ENCODE results near the gene GNAL.
"Not testable (repeated sequence)": the region's sequence is repeated elsewhere in the genome, so short reads cannot be mapped to it uniquely, and the experiment has no call there.

Gene GNAL

GRCh38 chr18:11854554-11854953, 165.5 kb downstream of the GNAL start:
- not testable (repeated sequence) for DNase-seq

GRCh38 chr18:11857177-11857887, 168.3 kb downstream of the GNAL start:
- DNase-seq: no peak

DNA sequence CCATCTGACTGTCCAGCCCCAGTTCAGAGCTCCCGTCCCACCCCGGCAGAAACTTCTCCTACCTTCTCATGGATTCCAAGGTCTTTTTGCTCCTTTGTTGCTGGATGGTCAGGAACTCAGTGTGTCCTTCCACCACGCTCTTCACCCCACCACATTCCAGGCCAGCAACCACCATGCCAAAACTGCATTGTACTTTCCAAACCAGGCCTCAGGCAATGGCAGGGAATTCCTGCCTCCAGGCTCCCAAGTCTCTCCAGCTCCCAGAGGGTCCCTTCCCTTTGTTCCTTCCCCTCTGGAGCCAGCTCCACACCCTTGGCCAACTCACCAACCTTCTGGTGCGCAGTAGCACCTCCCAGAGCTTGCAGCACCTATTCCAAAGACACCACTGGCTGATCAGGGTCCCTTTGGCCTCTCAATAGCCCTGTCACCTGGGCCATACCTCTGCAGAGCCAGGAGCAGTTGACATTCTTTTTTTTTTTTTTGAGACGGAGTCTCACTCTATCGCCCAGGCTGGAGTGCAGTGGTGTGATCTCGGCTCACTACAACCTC, 170.3 kb downstream of the GNAL start:
- DNase-seq: no peak

DNA sequence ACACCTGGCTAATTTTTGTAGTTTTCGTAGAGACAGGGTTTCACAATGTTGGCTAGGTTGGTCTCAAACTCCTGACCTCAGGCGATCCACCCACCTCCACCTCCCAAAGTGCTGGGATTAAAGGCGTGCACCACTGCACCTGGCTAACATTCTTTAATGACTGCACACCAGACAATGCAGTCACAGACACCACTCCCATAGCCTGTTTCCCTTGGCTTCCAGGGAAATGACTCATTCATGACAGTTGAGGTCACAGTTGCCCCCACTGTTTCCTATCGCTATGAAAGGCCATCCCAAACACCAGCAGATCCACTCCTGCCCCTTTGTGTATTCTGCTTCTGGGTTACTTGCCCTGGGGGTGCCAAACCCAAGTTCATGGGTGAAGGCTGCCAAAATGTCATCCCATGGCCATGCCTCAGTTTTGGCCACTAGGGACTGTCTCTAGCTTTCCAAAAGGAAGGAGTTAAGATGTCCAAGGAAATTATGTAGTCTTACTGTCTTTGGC, 170.9 kb downstream of the GNAL start:
- DNase-seq: no peak

DNA sequence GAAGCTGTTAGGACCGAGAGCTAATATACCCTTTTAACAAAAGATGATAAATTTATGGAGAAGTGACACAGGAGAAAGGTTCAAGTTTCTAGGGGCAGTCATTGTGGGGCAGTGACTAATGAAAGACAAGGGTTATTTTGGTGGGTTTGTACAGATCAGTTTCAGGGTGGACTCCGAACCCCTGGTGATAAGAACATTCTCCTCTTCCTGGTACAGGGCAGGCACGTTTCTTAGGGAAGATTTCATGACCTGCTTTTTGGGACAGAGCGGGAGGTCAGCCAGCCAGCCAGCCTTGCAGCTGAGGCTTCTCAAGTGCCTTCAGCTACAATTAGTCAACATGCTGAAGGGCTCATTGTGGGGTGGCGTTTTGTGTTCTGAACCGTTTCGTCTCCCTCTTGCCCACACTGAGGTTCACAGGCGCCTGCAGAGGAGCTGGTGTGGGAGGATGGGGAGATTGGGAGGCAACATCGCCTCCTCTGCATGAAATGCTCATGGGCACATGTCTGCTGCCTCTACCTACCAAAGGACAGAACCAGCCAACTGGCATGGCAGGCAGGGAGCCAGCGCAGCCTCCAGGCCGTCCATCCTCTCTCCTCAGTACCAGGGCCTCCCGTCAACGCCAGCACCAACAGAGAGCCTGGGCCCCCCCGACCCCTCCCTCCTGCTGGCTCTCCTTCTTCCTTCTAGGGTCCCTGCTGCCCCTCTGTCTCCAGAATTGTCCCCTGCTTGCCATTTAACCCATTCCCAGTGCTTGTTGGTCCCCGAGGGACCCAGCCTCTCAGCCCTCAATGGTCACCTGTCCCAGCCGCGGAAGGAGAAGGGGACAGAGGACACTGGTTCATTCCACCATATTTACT, 171.8 kb downstream of the GNAL start:
- DNase-seq: no peak

- no peak for DNase-seq
Measured at GRCh38 chr18:11861583-11862288, 172.7 kb downstream of the GNAL start.

- no peak for DNase-seq
Measured at GRCh38 chr18:11862468-11863137, 173.5 kb downstream of the GNAL start.

GRCh38 chr18:11864471-11864870, 175.4 kb downstream of the GNAL start:
- DNase-seq: no peak

DNA sequence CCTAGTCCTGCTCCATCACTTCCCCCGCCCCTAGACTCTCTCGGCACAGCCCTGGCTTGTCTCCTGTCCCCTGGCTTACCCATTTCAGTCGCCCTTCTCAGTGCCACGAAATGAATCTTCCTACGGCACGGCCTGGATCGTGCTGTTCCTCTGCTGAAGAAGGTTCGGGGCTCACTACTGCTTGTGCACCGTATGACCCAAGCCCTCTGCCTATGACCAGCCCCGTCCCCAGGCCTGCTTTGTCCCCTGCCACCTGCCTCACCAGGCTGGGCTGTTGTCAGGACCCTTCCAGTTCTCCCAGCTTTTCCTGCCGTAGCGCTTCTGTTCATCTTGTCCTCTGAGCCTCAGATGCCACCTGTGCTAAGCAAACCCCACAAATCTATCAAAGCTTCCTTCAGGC, 176.0 kb downstream of the GNAL start:
- DNase-seq: no peak

DNA sequence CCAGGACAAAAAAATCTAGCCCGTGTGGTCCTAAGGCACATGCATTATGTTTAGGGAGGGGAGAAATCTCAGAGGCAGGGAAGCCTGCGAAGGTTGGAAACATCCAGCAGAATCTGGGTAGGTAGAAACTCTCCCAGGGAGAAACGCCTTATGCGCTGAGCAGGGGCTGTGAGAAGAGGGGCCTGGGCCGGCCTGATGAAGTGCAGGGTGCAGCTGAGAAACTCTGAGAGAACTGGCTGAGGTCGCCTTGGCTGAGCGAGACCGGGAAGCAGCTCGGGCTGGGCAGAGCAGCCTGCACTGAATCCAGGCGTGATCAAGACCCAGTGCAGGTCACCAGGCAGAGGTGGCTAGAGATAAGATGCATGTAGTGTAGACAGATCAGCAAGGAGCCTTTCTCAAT, 177.3 kb downstream of the GNAL start:
- no peak for DNase-seq

DNA sequence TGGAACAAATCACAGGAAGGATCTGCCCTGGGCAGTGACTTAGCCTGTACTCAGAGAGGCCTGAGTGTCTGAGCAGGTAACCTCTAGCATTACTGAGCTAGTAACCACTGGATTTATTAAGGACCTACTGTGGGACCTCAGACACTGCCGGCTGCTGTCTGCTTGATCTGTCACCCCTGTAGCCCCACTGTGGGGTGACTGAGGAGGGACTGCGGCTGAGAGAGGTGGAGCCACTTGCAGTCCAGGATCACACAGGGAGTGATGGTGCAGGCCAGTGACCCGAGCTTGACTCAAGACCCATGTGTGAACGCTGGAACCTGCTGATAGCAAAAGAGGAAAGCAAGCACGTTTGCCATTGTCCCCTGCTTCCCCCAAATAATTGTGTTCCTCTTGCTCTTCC, 177.7 kb downstream of the GNAL start:
- DNase-seq: no peak

GRCh38 chr18:11868230-11868629, 179.2 kb downstream of the GNAL start:
- DNase-seq: no peak

GRCh38 chr18:11871501-11871900, 182.4 kb downstream of the GNAL start:
- DNase-seq: no peak

- no peak for DNase-seq
Measured at GRCh38 chr18:11872479-11873136, 183.5 kb downstream of the GNAL start.

- DNase-seq: no peak
Measured at GRCh38 chr18:11873670-11874340, 184.7 kb downstream of the GNAL start.

DNA sequence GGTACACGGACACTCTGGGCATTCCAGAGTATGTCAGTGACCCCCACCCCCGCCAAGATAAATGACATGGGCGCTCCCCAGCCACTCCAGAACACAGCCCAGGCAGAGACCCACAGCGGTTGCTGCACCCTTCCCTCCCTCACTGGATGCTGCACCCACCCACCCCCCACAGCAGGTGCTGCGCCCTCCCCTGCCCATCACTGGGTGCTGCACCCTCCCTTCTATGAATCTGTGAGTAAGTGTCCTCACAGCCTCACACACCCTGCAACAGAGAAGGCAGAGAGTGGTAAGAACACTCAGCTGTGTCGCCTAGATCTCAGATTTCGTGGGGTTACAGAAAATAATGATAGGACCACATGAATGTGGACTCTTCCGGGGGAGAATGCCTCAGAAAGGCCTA, 185.6 kb downstream of the GNAL start:
- DNase-seq: no peak

GRCh38 chr18:11877497-11878135, 188.6 kb downstream of the GNAL start:
- no peak for DNase-seq

- DNase-seq: no peak
Measured at GRCh38 chr18:11880586-11881304, 191.7 kb downstream of the GNAL start.

DNA sequence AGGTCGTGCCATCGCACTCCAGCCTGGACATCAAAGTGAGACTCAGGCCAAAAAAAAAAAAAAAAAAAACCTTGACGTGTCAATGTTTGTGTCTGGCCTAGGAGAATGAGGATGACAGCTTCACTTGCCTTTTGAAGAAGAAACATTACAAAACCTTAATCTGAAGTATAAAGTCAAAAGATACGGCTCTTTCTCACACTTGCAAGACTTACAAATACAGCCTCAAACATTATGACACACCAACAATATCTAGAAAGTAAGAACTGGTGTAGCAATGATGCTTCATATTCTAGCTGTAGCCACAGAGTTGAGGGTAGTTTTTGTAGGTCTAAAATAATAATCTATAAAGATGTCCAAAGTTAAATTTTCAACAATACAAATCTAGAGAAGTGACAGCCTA, 193.6 kb downstream of the GNAL start:
- DNase-seq: no peak

GRCh38 chr18:11883153-11883552, 194.1 kb downstream of the GNAL start:
- DNase-seq: no peak
